ENCODE data around the gene IL13RA1. TPM values are rescaled to one million over a fixed set of nuclear protein-coding genes. Genes with fewer than 3 reads are reported as not detected.

The IL13RA1 gene
- total RNA-seq, 2 donors from 2014 or later: 15.2 to 23.6 TPM

- H3K27me3 ChIP-seq: no peaks in the 10 kb centered on the region
- H3K4me1 ChIP-seq: no peaks in the 10 kb centered on the region
- ATAC-seq (no peak), DNase-seq (no peak)
- WGBS, 2 donors: 66 to 69% methylated on average over 5 of the region's 5 CpGs
- H3K27ac ChIP-seq: no peak overlapping the region
- intact Hi-C loops (cut with DNase I): no loop called here
- no peaks in the 10 kb centered on the region for H3K36me3 ChIP-seq (replicated peaks in 1 of 2; ENCODE audit: insufficient read depth in 1 of 2, low read depth in 2 of 2)
- H3K9me3 ChIP-seq: no peaks in the 10 kb centered on the region
- H3K4me3 ChIP-seq: no peak overlapping the region
- no peak for TF ChIP-seq POLR2A (IDR thresholded peaks at IDR 0.05)
- TF ChIP-seq CTCF (IDR thresholded peaks at IDR 0.05): no peak
Observed at GRCh38 chrX:118761939-118762707, 34.7 kb downstream of the IL13RA1 start.

- TF ChIP-seq POLR2A (IDR thresholded peaks at IDR 0.05) (no peak), CTCF (IDR thresholded peaks at IDR 0.05) (no peak)
- no peaks in the 10 kb centered on the region for H3K9me3 ChIP-seq
- ATAC-seq (no peak), DNase-seq (no peak)
- H3K27me3 ChIP-seq: no peaks in the 10 kb centered on the region
- H3K27ac ChIP-seq: no peak overlapping the region
- H3K4me1 ChIP-seq: no peaks in the 10 kb centered on the region
- H3K4me3 ChIP-seq: no peak overlapping the region
- H3K36me3 ChIP-seq (replicated peaks in 1 of 2; ENCODE audit: insufficient read depth in 1 of 2, low read depth in 2 of 2): peaks cover 0 to 4% of the 10 kb centered on the region in 2 donors
- 92 to 100% methylated on average over 1 of the region's 1 CpG for WGBS, 2 donors
- intact Hi-C loops (cut with DNase I): no loop called here
Observed at GRCh38 chrX:118763489-118763888, 36.1 kb downstream of the IL13RA1 start.

- 75 to 88% methylated on average over 4 of the region's 4 CpGs for WGBS, 2 donors
- Histone ChIP-seq H3K9me3 (no peaks in the 10 kb centered on the region), H3K4me3 (no peak overlapping the region), H3K4me1 (no peaks in the 10 kb centered on the region), H3K27me3 (no peaks in the 10 kb centered on the region), H3K36me3 (replicated peaks in 1 of 2; ENCODE audit: insufficient read depth in 1 of 2, low read depth in 2 of 2) (peaks cover 0 to 4% of the 10 kb centered on the region in 2 donors), H3K27ac (no peak overlapping the region)
- ATAC-seq (no peak), DNase-seq (no peak)
- TF ChIP-seq POLR2A (IDR thresholded peaks at IDR 0.05): no peak
- intact Hi-C loops (cut with DNase I): no loop called here
Observed at GRCh38 chrX:118764122-118764521, 36.7 kb downstream of the IL13RA1 start.

- Histone ChIP-seq H3K4me1 (no peaks in the 10 kb centered on the region), H3K27ac (no peak overlapping the region), H3K36me3 (replicated peaks in 1 of 2; ENCODE audit: insufficient read depth in 1 of 2, low read depth in 2 of 2) (peaks cover 0 to 5% of the 10 kb centered on the region in 2 donors), H3K4me3 (no peak overlapping the region), H3K27me3 (no peaks in the 10 kb centered on the region), H3K9me3 (no peaks in the 10 kb centered on the region)
- WGBS, 2 donors: 97 to 100% methylated on average over 1 to 19 of the region's 38 CpGs
- no peak for ATAC-seq
- DNase-seq: no peak
- TF ChIP-seq POLR2A (IDR thresholded peaks at IDR 0.05) (no peak), CTCF (IDR thresholded peaks at IDR 0.05) (no peak)
- intact Hi-C loops (cut with DNase I): no loop called here
Observed at GRCh38 chrX:118770133-118770760, 42.8 kb downstream of the IL13RA1 start.

GRCh38 chrX:118772051-118772450 lies 44.6 kb downstream of the IL13RA1 start:
- ATAC-seq: no peak
- H3K36me3 ChIP-seq (replicated peaks in 1 of 2; ENCODE audit: insufficient read depth in 1 of 2, low read depth in 2 of 2): peaks cover 0 to 5% of the 10 kb centered on the region in 2 donors
- no peaks in the 10 kb centered on the region for H3K9me3 ChIP-seq
- H3K27ac ChIP-seq: no peak overlapping the region
- 83 to 91% methylated on average over 4 of the region's 4 CpGs for WGBS, 2 donors
- H3K27me3 ChIP-seq: no peaks in the 10 kb centered on the region
- H3K4me1 ChIP-seq: no peaks in the 10 kb centered on the region
- H3K4me3 ChIP-seq: no peak overlapping the region
- intact Hi-C loops (cut with DNase I): no loop called here
- no peak for DNase-seq
- no peak for TF ChIP-seq POLR2A (IDR thresholded peaks at IDR 0.05)
- no peak for TF ChIP-seq CTCF (IDR thresholded peaks at IDR 0.05)

All from body of pancreas (tissue), 4 donors.